Activated effector memory CD4-positive, alpha-beta T cell treated with anti-CD3 and anti-CD28 coated beads, Interleukin-2, amount 50 U/mL, for 16 hours (primary cell): ENCODE results near the gene MINAR1.
"Not testable (repeated sequence)": the region's sequence is repeated elsewhere in the genome, so short reads cannot be mapped to it uniquely, and the experiment has no call there.

Experiments
- DNase-seq: peaks from one replicate; pipeline ENCODE4 v3.0.0-alpha.2; 2020

Gene MINAR1, protein sequence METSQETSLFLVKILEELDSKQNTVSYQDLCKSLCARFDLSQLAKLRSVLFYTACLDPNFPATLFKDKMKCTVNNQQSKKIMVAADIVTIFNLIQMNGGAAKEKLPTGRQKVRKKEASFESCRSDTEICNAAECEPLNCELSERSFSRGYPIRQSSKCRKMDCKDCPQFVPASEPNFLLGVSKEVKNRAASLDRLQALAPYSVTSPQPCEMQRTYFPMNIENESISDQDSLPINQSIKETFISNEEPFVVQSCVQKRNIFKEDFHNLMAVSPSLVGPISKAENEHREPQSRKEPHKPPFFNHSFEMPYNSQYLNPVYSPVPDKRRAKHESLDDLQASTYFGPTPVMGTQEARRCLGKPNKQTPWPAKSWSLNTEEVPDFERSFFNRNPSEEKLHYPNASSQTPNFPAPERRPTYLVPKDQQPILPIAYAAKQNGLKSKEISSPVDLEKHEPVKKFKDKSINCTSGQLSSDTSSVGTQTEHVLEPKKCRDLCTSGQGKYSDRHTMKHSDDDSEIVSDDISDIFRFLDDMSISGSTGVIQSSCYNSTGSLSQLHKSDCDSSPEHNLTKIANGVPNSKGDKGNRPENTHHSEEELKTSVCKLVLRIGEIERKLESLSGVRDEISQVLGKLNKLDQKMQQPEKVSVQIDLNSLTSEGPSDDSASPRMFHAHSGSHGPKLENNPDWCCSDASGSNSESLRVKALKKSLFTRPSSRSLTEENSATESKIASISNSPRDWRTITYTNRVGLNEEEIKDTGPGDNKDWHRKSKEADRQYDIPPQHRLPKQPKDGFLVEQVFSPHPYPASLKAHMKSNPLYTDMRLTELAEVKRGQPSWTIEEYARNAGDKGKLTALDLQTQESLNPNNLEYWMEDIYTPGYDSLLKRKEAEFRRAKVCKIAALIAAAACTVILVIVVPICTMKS

DNA sequence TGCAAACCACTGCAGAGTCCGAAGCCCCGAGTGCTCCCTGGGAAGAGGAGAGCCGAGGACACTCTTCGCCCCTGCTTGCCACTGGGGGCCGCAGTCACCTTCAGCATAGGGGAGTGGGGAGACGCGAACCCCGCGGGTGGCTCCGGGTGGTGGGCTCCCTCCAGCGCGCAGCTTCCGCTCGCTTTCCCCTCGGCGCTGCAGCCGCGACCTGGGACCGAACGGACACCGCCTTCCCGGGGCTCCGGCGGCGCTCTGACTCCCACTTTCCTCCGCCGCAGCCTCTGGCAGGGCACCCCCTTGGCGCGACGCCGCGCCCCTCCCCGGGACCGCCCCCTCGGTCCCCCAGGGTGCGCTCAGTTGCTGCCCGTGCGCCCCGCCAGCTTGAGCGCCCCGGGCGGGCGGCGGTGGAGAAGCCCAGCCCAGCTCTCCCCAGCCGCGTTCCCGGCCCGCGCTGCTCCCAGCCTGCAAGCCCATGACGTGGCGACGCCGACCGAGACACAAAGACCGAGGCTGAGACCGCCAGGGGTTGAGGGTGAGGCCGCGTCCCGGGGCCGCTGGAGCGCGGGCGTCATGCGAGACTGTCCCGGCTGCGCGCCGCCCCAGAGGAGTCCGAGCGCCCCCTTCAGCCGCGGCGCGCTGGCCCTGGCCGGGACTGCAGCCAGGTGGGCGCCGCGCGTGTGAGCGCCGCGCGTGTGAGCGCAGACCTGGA, at the start of gene MINAR1:
Gene MINAR1 (plus strand): TSS at position 701 of the 709 bp plus-strand sequence. CDS start 23,812 bp downstream, outside the sequence.
- DNase-seq, result no peak

DNA sequence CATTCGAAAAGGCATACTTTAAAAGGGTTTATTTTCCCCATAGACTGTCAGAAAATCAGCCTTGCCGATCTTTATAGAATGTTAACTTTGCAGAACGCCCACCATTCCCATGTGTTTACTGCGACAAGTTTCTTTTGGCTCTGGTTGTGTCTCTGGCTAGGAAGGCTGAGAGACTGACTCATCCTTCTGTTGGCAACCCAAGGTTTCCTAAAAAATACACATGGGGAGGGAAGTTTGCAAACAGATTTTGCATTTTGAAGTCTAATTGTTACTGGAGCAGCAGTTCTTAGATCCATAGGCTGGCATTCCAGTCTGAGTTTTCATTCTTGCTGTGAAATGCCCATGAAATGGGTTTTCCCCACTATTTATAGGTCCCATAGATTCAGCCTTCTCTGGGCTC, 37.9 kb upstream of the MINAR1 start:
- DNase-seq, result no peak

DNA sequence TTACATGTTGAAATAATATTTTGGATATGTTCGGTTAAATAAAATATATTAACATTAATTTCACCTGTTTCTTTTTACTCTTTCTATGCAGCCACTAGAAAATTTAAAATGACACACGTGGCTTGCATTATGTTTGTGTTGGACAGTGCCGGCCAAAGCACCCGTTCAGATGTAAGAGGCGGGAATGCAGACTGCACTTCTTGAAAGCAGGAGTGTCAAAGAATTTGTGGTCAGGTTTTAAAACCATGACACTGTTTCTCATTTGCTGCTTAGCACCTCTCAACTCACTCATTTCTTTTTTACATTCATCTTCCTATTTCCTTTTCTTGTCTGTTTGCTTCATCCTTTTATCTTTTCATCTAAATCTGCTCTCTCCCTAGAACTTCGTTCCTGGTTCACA, 35.3 kb upstream of the MINAR1 start:
- no peak for DNase-seq

DNA sequence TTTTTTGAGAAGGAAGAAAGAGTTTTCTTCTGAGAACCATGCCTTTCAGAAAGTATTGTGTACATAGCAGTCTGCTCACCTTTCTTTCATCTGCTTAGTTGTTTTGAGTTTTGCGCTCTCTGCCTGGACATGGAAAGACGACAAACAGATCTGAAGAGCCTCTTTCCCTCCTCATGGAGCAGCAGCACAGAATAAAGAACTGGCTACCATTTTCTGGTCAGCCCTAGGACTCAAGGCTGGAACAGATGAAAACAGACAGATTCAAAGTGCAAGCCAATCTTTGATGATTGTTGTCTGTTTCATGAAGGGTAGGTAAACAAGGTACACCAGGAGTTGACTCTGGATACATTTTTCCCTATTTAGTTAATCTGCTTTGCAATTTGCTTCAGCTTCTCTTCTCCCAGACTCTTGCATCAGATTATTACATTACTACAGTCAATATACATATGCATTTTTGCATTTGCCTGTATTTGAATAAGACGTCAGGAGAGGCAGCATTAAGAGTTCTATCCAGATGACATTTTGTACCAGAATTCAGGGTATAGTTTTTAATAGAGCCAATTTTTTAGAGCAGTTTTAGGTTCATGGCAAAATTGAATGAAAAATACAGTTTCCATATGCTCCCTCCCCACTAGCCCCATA, 34.7 kb upstream of the MINAR1 start:
- DNase-seq, result no peak

DNA sequence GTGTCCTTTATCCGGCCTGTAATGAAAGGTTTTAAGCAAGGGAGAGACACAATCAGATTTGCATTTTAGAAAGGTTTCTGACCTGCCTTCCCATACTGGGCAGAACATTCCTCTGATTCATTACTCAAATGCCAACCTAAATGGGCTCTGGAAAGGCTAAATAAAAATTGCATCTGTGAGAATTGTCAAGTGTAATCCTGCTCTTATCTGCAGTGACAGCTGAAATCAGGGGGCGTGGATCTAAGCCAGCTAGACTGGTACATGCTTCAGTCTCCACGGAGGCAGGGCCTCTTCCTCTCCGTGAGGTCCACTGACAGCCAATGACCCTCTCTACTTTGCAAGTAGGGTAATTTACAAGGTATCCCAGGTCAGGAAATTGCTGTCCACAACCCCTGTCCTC, 32.5 kb upstream of the MINAR1 start:
- no peak for DNase-seq

DNA sequence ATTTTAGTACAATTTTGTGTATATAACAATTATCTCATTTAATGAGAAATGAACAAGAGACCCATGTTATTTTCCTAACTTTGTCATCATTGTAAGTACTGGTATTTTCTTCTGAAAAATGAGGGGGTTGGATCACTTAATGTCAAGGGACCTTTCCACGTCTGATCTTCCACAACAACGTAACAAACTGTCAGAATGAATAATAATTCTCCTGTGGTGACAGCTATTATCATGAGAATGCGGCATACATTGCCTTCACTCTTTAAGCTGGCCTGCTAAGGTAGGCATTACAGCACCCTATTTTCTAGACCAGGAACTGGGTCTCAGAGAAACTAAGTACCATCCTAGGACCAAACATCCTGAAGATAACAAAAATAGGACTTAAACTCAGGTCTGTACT, 31.5 kb upstream of the MINAR1 start:
- no peak for DNase-seq

DNA sequence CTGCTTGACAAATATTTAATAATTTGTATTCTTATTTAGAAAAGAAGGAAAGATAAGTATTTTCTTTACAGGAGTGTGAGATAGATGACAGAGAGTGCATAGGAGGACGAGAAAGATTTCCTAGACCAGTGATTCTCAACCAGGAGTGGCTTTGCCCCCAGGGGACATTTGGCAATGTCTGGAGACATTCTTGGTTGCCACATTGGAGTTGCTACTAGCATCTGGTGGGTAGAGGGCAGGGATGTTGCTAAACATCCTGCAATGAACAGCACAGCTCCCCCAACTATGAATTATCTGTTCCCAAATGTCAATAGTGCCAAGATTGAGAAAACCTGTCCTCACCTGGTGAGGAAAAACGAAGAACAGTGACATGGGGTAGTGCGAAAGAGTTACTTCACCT, 30.8 kb upstream of the MINAR1 start:
- no peak for DNase-seq

DNA sequence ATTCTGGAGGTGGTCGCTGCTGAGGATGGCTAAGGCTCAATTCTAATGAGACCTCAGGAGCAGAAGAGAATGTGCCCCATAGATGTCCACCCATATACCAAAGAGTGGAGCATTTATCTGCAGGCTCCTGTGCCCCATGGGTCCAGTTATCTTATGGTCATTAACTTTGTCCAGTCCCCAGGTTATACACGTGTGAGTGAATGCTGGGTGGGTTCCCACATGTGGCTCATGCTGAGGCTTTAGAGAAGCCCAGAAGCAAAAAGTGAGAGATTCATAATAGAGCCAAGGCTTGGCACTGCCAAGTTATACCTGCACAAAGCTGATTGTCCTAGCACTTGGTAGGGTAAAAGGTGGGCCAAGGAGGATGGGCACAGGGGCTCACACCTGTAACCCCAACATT, 30.0 kb upstream of the MINAR1 start:
- DNase-seq, result no peak

DNA sequence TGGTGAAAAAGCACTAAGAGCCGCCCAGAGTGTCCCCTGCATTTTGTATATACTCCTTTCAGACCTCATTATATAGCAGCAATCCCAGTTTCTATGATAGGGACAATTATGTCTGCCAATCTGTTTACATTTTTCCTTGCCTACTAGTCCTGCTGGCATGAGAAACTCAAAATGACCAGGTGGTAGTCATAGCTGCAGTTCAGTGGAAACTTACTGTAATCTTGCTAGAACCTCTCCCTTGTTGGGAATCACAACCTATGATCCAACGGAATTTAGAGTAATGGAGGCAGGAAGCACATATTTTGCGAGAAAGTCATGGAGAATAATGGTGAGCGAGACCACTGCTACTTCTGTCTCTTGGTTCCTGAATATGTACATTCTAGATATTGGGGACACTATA, 28.6 kb upstream of the MINAR1 start:
- DNase-seq, result no peak

DNA sequence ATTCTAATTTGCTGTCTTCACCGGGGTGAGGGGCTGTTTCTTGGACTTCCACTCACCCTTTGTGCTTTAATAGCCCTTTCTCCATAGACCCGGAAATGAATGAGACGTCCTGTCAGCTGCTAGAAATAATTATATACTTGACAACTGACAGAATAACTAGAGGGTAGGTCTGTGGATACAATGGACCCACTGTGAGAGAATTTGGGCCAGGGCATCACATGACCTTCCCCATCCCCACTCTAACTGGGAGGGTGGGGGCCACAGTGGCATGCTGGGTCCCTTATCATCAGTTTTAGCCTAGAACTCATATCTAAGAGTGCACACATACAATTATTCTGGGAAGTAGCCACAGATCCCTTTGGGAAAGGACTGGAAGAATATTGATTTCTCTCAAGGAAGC, 25.9 kb upstream of the MINAR1 start:
- no peak for DNase-seq

DNA sequence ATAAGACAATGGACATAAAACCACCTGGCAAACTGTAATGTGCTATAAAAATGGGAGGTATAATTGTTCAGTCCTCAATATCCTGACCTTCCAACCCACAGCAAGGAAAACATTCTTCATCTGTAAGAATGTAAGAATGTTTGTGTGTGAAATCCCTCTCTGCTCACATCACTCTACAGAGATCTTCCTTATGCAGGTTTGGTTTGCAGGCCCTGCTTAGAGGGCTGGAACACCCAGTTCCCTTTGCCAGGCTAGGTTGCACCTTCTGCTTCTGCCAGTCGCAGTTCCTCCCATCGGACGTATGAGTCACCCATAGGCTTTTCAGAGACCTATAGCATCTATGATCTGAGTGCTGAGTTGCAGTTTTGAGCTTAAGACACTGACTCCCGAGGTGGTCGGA, 24.1 kb upstream of the MINAR1 start:
- DNase-seq, result no peak

DNA sequence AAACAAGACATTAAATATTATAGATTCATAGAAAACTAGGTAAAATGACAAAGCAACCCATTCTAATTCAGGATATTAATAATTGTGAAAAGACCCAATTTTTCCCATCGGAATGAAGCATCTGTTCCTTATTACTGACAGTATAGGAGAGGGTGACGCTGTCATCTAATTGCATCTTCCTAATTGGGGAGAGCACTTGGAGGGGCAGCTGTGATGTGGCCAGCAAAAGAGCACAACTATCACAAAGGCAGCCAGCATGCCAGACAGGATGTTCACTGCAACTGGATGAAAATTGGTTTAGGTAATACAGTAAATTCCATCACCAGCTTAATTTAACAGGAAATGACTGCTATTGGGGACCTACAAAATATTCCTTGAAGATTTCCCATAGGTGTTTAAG, 21.9 kb upstream of the MINAR1 start:
- DNase-seq, result no peak

DNA sequence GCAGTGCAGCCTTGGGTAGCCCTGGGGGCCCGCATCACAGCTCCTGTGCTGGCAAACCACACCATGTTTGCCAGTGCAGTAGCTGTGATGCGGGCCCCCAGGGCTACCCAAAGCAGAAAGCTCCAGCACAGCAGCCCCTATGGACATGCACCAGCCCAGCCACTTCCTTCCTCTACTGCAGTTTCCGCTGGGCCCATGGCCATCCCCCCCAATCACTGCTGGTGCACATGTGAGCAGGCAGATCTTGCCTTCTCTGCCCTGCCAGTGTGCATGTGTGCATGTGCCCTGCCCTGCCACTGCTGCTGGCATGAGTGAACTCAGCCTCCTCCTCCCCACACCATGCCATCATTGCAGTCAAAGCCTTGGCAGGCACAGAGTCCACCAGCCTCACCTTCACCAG, 20.1 kb upstream of the MINAR1 start:
- no peak for DNase-seq

DNA sequence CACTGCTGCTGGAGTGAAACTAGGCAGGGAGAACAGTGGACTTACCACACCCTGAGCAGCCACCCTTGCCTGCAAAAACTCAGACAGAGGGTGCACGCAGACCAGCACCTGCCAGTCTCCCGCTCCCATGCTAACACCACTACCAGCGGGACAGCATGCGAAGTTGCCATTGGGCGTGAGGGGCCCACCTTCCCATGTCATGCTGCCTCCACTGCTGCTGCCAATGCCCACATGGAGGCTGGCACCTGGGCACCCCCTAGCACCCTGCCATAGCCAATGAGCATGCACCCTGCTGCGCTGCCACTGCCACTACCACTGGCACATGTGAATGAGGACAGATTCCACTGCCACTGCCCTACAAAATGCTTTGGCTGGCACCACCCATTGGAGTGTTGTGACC, 19.7 kb upstream of the MINAR1 start:
- no peak for DNase-seq

DNA sequence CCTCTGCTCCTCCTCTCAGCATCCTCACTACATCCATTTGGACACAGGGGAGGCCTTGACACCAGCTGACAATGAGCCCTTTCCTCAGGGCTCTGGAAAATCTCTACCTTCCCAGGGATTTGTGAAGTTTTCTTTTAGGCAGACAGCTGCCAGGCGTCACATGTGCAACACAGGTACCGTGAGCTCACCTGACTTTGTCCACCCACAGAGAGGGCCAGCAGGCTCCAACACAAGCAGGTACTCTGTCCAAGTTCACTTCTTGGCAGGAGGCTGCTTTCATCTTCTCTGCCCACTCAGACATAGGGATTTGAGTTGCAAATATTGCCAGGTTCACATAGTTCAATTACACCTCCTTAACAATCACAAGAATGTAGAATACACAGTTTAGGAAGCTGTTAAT, 15.3 kb upstream of the MINAR1 start:
- no peak for DNase-seq

DNA sequence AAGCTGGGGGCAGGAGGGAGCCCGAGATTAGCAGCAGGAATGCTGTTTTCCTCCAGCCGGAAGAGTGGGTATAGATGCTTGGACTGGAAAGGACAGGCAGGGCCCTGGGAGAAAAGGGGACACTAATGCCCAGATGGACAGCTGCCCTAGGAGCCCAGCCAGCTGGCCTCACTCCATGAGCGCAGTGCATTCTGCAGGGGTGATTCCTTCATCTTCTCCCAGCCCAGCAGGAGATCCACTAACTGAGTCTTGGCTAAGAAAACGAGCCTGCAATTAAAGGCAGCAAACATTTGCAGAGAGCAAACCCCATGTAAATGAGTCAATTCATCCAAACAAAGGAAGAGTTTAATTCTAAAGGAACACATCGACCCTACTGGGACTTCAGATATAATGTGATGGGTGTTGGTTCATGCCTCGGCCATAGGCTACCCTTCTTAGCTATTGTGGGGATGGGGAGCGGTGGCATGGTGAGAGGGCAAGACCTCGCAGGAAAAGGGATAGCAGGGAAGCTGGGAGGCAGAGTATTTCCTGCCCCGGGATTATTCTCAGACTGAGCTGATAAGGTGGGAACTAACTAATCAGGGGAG, 13.3 kb upstream of the MINAR1 start:
- no peak for DNase-seq

DNA sequence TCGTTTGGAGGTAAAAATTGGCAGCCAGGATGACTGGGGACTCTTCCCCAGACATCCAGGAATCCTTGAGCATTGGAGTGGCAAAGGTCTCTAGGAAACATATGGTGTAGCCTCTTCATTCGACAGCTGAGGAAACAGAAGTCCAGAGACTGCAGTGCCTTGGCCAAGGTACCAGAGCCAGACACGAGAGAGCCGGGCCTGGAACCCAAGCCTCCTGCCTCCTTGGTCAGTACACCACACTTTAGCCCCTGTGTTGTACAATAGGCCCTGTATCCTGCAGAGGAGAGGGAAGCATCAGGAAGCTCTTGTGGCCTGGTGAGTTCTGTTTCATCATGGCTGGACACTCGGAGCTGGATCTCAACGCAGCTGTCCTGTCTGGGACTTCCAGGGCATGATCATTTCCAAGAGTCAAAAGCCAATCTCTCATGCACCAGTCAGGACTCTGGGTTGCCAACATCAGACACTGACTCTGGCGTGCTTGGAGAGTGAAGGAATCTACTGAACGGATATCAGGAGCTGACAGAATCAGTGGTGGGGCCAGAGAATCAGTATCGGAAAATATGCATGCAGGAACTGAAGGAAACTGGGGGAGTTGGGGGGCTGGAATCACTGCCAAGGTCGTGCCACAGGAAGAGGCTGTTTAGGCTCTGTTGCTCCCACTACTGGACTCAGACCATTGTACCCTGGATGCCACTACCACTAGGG, 6.4 kb upstream of the MINAR1 start:
- DNase-seq, result no peak

DNA sequence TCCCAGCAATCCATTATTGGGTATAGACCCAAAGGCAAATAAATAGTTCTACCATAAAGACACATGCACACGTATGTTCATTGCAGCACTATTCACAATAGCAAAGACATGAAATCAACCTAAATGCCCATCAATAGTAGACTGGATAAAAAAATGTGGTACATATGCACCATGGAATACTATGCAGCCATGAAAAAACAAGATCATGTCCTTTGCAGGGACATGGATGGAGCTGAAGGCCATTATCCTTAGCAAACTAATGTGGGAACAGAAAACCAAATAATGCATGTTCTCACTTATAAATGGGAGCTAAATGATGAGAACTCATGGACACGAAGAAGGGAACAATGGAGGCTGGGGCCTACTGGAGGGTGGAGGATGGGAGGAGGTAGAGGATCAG, 5.2 kb upstream of the MINAR1 start:
- not testable (repeated sequence) for DNase-seq

DNA sequence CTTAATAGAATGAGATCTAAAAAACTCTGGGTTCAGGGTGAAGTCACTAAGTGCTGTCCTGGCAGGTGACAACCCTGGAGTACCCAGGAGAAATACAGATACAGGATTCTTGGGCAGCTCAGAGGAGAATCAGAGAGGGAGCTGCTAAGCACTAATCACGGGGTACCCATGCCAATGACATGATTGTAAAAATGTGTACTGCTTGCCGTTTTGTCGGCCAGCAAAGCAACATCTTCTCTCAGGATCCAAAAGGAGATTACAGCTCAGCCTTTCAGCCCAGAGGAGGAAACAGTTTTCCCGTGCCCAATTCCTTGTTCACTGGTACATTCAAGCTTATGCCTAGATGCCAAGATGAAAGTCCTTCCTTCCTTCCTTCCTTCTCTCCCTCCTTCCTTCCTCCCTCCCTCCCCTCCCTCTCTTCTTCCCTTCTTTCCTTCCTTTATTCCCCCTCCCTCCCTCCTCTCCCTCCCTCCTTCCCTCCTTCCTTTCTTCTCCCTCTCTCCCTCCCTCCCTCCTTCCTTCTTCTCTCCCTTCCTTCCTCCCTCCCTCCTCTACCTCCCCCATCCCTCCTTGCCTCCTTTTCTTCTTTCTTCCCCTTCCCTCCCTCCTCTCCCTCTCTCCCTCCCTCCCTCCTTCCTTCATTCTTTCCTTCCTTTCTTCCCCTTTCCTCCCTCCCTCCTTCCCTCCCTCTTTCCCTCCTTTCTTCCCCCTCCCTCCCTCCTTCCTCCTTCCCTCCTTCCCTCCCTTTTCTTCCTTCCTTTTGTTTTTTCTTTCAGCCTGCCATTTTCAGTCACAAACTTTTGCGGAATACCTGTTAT, 4.1 kb upstream of the MINAR1 start:
- no peak for DNase-seq

DNA sequence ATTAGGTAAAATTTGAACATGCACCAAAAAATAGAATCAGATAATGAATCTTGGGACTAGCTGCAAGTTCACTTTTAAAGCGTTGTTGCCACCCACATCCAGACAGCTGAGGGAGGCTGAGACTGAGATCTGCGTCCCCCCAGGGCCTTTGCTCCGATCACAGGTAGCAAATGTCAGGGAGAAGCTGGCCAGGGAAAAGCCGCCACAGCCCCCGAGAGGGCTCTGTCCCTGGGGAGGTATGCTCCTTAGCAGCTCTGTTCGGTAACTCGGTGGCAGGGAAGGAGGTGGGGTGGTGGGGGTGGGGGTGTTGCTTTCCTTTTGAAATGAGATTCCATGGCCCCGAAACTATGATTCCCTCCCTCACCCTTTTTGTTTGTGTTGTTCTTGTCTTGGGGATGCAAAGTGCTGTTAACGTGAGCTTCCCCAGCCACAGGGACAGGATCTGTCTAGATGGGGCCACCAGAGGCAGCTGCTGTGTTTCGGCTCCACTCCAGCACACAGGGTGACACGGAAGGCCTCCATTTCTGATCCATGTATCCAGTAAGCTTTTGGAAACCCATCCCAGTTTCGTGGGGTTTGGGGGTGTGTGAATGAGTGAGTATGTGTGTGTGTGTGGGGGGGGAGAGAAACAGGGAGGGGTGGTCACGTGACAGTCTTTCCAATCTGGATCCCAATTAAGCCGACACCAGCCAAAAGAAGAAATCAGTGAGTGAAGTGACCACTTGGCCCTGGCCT, 1.1 kb upstream of the MINAR1 start:
- DNase-seq, result no peak
